Panc1 (cell line): Measurements from ENCODE around the gene DRC3.

ENCODE experiments used
- CTCF ChIP-seq: fragments of 450-650 bp; IDR thresholded peaks from 2 replicates; pipeline ENCODE4 v1.5.1; 2017; ENCODE audit warnings: mild to moderate bottlenecking
- POLR2AphosphoS5 ChIP-seq: IDR thresholded peaks from 2 replicates; pipeline ENCODE4 v1.6.1; 2012; ENCODE audit warnings: mild to moderate bottlenecking, low read depth, low read length, moderate library complexity
- TCF7L2 ChIP-seq: IDR thresholded peaks from 2 replicates; pipeline ENCODE4 v1.6.1; 2011; ENCODE audit warnings: mild to moderate bottlenecking, low read depth, low read length, inconsistent platforms

- TF ChIP-seq CTCF (no peak), POLR2AphosphoS5 (no peak), TCF7L2 (no peak)
Observed at GRCh38 chr17:17935321-17936271, 37.1 kb upstream of the DRC3 start.
